GM10248 (cell line): Measurements from ENCODE around the gene DAND5.

Source experiments
- CTCF ChIA-PET: fragments of 300-600 bp; sonication (Branson Sonifier 250); formaldehyde crosslinking; extraction: SDS; loops from one replicate; lab custom pipeline; 2021; ENCODE audit warnings: antibody characterized with exemption; lab: Yijun Ruan, JAX
- POLR2A ChIA-PET: fragments of 350-650 bp; sonication (Branson Sonifier 250); formaldehyde crosslinking; extraction: SDS; loops from one replicate; lab custom pipeline; 2020; ENCODE audit warnings: antibody characterized with exemption; lab: Yijun Ruan, JAX
- DNase-seq: peaks from one replicate; pipeline ENCODE4 v3.0.0; 2012; ENCODE audit errors: extremely low spot score
- TF ChIP-seq, protein P1 (sequence below): IDR thresholded peaks from 2 replicates; pipeline ENCODE4 v1.5.1; 2012; ENCODE audit warnings: mild to moderate bottlenecking, low read depth; ENCODE audit errors: extremely low read depth, missing control alignments, control extremely low read depth

The DAND5 gene

DNA sequence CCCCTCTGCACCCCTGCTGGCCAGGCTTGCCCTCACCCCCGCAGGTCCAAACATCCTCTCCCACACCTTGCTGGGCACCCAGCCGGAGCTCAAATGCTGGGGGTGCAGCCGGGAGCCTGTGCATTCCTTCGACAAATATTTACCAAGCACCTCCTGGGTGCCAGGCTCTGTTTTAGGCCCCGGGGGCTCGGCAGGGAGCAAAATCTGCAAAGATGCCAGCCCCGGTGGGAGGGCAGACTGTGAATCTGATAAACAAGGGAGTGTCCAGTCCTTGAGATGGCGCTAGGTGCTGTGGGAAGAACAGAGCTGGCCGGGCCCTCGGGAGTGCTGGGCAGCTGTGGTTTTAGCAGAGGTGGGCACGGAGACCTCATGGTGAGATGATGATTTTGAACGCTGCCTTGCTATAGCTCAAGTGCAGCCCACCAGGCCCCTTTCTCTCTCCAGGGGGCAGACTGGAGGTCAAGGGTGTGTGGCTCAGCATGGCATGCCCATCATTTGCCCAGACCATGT lies 36.5 kb downstream of the DAND5 start:
- CTCF ChIA-PET: interaction anchor here (0.8 to 3.8 kb wide), 7 partner anchors 12 to 158 kb away, joined by 3 to 25 read pairs (median 9); no protein-coding TSS in a partner anchor

DNA sequence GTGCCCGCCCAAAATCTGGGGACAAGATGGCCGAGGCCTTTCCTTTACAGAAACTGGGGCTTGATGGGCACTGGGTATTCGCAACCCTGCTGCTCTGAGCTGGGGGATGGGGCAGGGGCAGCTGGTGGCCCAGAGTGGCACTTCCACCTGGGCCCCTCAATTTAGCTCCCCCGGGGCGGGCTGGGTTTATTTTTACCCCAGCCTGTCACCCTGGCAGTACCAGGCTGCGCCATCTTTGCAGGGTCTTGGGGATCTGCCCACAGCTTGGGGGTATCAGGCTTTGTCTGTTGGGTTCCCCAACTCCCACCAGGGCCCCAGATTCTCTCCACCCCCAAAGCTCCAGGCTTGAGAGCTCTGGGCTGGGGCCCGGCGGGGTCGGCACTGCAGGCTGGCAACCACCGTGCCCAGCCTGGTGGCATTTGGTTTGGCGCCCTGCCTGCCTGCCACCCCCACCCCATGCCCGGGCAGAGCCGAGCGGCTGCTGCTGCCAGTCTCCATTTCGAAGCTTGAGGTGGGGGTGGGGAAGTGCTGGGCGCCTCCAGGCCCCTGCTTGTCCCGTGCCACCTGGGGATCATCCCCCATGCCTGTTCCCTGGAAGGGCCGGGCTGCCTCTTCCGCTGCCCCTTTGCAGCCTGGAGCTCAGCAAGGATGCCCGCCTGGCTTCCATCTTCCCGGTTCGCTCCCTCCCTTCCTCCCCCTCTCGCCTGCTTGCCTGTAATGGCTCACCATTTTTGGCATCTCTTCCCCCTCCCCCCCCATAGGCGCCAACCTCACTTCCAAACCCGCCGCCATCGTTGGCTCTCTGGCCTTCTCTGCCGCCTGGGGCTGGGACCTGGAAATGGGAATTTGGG lies 37.3 kb downstream of the DAND5 start:
- no peak for DNase-seq
- ChIA-PET POLR2A (interaction anchor here (0.6 kb wide), 1 partner anchor 852 kb away, joined by 11 read pairs; no protein-coding TSS in a partner anchor), CTCF (interaction anchor here (2.0 to 3.8 kb wide), 5 partner anchors 23 to 87 kb away, joined by 5 to 25 read pairs (median 9); no protein-coding TSS in a partner anchor)
- TF ChIP-seq, protein P1, sequence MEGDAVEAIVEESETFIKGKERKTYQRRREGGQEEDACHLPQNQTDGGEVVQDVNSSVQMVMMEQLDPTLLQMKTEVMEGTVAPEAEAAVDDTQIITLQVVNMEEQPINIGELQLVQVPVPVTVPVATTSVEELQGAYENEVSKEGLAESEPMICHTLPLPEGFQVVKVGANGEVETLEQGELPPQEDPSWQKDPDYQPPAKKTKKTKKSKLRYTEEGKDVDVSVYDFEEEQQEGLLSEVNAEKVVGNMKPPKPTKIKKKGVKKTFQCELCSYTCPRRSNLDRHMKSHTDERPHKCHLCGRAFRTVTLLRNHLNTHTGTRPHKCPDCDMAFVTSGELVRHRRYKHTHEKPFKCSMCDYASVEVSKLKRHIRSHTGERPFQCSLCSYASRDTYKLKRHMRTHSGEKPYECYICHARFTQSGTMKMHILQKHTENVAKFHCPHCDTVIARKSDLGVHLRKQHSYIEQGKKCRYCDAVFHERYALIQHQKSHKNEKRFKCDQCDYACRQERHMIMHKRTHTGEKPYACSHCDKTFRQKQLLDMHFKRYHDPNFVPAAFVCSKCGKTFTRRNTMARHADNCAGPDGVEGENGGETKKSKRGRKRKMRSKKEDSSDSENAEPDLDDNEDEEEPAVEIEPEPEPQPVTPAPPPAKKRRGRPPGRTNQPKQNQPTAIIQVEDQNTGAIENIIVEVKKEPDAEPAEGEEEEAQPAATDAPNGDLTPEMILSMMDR: no peak

More for the DNA sequence above, 36.5 kb downstream of the DAND5 start:
- TF ChIP-seq, protein P1: no peak
- POLR2A ChIA-PET: interaction anchor here (0.6 kb wide), 1 partner anchor 852 kb away, joined by 11 read pairs; no protein-coding TSS in a partner anchor
- DNase-seq: no peak

DNA sequence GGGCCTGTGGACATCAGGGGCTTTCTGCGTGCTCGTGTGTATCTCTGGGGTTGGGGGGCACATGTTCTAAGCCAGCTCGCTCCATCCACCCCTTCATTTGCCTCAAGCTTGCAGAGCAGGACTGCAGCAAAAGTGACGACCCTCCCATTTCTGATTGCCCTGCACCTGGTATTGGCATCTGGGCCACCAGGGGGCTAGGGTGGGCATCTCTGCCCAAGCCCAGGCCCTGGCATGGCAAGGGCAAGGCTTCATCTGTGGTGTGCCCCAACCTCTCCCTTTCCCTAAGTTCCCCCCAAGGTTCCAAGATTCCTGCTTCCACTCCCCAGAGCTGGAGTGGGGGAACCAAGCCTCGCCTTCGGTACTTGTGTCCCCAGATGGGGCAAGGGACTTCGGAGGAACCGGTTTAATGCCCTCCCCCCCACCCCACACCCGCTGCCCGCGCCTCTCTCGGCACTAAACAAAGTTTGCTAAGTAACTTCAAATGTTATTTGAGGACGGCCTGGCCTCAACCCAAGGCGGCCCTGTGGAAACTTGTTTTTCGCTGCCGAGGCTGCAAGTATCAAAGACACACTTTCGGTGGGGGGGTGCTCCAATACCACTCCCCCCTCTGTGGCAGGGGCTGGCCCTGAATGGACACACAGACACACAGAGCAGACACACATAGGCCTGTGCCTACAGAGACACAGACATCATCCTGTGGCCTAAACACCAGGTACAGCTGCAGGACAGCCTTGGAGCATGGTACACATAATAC lies 38.1 kb downstream of the DAND5 start:
- POLR2A ChIA-PET: no interaction called here
- CTCF ChIA-PET: interaction anchor here (1.3 to 3.8 kb wide), 6 partner anchors 22 to 87 kb away, joined by 3 to 25 read pairs (median 9); no protein-coding TSS in a partner anchor
- no peak for DNase-seq
- TF ChIP-seq, protein P1: no peak

DNA sequence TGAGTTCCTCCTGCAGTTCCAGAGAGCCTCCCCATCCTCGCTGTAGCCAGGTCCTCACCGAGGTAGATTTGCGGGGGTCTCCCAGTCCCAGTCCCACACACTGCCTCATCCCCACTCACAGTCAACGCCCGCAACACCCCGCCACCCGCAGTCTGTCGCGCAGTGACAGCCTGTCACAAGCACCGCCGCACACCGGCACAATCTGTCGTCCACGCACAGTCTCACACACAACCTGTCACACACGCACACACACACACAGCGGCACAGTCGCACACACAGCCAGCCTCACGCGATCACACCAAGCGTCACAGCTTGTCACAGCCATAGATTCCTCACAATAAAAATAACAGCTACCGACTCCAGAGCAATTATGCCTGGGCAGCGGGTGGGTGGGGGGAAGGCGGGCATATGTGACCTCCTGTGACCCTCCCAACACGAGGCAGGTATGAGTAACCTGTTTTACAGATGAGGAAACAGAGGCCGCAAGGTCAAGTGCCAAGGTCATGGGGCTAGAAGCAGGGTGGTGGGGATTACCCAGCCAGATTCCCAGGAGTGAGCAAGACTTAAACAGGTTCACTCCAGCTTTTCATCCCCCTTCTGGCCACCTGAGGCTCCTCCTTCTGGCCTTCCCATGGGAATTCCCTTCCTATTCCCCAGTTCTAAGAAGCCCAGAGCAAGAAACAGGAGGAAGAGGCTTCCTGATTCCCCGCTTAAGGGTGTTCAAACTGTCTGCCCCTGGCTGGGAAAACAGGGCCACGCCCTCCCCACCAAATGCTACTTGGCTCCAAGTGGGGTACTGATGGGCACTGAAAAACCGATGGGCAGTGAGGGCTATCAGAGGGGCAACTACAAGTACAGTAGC lies 39.8 kb downstream of the DAND5 start:
- CTCF ChIA-PET: interaction anchor here (0.8 to 1.9 kb wide), 6 partner anchors 35 to 86 kb away, joined by 3 to 9 read pairs (median 3); no protein-coding TSS in a partner anchor
- no peak for DNase-seq
- POLR2A ChIA-PET: no interaction called here
- TF ChIP-seq, protein P1: no peak

DNA sequence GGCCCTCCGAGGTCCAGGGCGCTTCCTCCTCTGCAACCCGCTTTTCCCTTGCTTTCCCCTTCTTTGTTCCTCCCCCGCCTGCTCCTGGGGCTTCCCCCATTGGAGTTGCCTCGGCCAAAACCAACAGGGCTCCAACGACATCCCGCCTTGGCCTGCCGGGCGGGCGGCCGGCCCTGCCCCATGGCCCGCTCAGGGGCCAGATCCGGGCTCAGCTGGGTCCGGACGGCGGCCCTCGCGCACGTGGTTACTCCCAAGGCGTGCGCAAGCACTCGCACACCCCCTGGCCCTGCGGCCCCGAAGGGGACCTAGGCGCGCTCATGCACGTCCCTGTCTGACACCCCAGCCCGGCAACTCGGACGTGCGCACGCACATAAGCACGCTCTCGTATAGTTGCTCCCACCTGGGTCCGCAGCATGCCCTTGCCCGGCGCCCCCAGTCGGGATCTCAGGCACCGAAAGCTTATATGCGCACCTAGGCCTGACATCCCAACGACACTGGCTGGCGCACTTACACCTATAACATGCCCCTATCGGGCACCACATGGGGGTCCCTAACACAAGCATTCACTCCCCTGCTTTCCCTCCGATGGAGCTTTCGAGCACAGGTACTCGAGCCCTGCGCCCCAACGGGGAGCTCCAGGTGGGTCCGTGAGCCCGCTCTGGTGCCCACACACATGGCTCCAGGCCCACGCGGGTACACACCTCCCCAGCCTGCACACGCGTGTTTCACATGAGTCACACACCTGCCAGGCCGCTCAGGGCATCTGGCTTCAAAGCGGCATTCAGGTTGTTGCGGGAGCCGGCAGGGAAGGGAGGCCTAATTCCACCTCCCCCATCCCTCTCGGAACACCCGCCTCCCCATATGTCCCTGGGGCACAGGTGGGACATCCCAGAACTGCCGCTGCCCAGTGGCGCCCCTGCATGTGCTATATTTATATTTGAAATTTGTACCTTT lies 40.9 kb downstream of the DAND5 start:
- no peak for DNase-seq
- ChIA-PET CTCF (interaction anchor here (1.0 to 1.6 kb wide), 6 partner anchors 22 to 51 kb away, joined by 3 to 6 read pairs (median 4); no protein-coding TSS in a partner anchor), POLR2A (no interaction called here)
- TF ChIP-seq, protein P1: no peak
